K562 treated with DMSO at 1 percent for 48 hours (cell line): Measurements from ENCODE around the gene PCDHGA4. TPM values are rescaled to one million over a fixed set of nuclear protein-coding genes. Genes with fewer than 3 reads are reported as not detected.

ENCODE experiments used
- total RNA-seq: library from RNA; unstranded; fragments of 300-600 nt; gene quantifications from 2 replicates; pipeline ENCODE4 v1.2.3, GENCODE V29; 2022; ENCODE audit warnings: low replicate concordance; ENCODE audit errors: extremely low read depth

Gene PCDHGA4
- total RNA-seq, 1 experiment from 2014 or later: not detected

DNA sequence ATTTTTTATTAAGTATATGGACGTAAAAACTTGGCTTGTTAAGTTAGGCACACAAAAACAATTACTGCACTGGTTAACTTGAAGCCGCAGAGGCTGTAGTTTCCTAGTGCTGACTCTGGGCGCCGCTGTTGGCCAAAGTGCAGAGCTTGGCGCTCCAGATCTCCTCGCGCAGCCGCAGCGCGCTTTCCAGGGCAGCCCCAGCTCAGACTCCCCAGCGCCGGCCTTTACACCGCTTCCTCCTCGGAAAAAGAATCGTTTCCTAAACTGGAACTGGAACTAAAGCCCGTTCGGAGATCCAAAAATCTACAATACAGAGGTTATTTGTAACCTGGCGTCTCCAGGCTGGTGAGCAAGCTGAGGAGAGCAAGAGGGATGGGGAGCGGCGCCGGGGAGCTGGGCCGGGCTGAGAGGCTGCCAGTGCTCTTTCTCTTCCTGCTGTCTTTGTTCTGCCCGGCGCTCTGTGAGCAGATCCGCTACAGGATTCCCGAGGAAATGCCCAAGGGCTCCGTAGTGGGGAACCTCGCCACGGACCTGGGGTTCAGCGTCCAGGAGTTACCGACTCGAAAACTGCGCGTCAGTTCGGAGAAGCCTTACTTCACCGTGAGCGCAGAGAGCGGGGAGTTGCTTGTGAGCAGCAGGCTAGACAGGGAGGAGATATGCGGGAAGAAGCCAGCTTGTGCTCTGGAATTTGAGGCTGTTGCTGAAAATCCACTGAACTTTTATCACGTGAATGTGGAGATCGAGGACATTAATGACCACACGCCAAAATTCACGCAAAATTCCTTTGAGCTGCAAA is 43.1 kb downstream of the PCDHGA4 start, which contains the start of gene PCDHGB5:
TSS of gene PCDHGB5 (plus strand) at position 192 of the 796 bp plus-strand sequence. CDS start at position 373, 181 bp downstream.

DNA sequence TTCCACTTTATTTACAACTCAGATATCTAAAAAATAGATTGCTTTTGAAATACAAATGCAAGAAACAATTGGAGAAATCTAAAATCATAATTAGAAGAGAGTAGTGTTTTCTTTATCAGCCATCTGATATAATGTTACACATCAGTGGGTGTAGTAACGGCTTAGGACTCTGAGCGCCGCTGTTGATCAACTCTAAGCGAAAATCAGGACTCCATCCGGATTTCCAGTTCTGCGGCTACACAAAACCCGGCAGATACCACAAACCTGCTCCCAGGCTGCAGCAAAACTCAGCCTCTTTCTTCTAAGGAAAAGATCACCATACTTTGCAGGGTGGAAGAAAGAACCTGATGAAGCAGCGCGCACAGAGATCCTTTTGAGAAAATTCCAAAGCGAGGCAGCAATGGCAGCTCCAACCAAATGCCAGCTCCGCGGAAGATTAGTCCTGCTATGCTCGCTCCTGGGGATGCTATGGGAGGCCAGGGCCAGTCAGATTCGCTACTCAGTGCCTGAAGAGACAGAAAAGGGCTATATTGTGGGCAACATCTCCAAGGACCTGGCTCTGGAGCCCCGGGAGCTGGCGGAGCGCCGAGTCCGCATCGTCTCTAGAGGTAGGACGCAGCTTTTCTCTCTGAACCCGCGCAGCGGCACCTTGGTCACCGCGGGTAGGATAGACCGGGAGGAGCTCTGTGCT is 47.9 kb downstream of the PCDHGA4 start, which contains the start of gene PCDHGA9:
TSS of gene PCDHGA9 (plus strand) at position 226 of the 691 bp plus-strand sequence. CDS start at position 401, 175 bp downstream.

Other genes starting within 250 kb of the PCDHGA4 start
- gene PCDHB4, start 233.2 kb upstream of the PCDHGA4 start, total RNA-seq: not detected in 2 replicates
- not detected in 2 replicates for gene PCDHB5, start 219.8 kb upstream of the PCDHGA4 start, total RNA-seq
- not detected in 2 replicates for gene PCDHB6, start 205.0 kb upstream of the PCDHGA4 start, total RNA-seq
- not detected in 2 replicates for gene PCDHB7, start 182.4 kb upstream of the PCDHGA4 start, total RNA-seq
- gene PCDHB8, start 177.2 kb upstream of the PCDHGA4 start, total RNA-seq: not detected in 2 replicates
- gene PCDHB16, start 172.6 kb upstream of the PCDHGA4 start, total RNA-seq: not detected in 2 replicates
- not detected in 2 replicates for gene PCDHB9, start 167.9 kb upstream of the PCDHGA4 start, total RNA-seq
- not detected in 2 replicates for gene PCDHB10, start 162.7 kb upstream of the PCDHGA4 start, total RNA-seq
- gene PCDHB11, start 155.4 kb upstream of the PCDHGA4 start, total RNA-seq: not detected in 2 replicates
- gene PCDHB12, start 146.3 kb upstream of the PCDHGA4 start, total RNA-seq: not detected in 2 replicates
- not detected in 2 replicates for gene PCDHB13, start 141.1 kb upstream of the PCDHGA4 start, total RNA-seq
- not detected in 2 replicates for gene PCDHB14, start 131.7 kb upstream of the PCDHGA4 start, total RNA-seq
- not detected in 2 replicates for gene PCDHB15, start 109.6 kb upstream of the PCDHGA4 start, total RNA-seq
- not detected in 2 replicates for gene SLC25A2, start 51.0 kb upstream of the PCDHGA4 start, total RNA-seq
- gene TAF7, start 34.2 kb upstream of the PCDHGA4 start, total RNA-seq: not detected in 2 replicates
- not detected in 2 replicates for gene PCDHGA1, start 24.5 kb upstream of the PCDHGA4 start, total RNA-seq
- gene PCDHGA2, start 16.3 kb upstream of the PCDHGA4 start, total RNA-seq: not detected in 2 replicates
- not detected in 2 replicates for gene PCDHGA3, start 11.2 kb upstream of the PCDHGA4 start, total RNA-seq
- gene PCDHGB1, start 4.9 kb upstream of the PCDHGA4 start, total RNA-seq: not detected in 2 replicates
- gene PCDHGB2, start 5.0 kb downstream of the PCDHGA4 start, total RNA-seq: not detected in 2 replicates
- not detected in 2 replicates for gene PCDHGA5, start 9.1 kb downstream of the PCDHGA4 start, total RNA-seq
- not detected in 2 replicates for gene PCDHGB3, start 15.2 kb downstream of the PCDHGA4 start, total RNA-seq
- gene PCDHGA6, start 18.9 kb downstream of the PCDHGA4 start, total RNA-seq: not detected in 2 replicates
- gene PCDHGA7, start 27.7 kb downstream of the PCDHGA4 start, total RNA-seq: not detected in 2 replicates
- gene PCDHGB4, start 32.7 kb downstream of the PCDHGA4 start, total RNA-seq: not detected in 2 replicates
- gene PCDHGA8, start 37.6 kb downstream of the PCDHGA4 start, total RNA-seq: not detected in 2 replicates
- not detected in 2 replicates for gene PCDHGB5, start 42.9 kb downstream of the PCDHGA4 start, total RNA-seq
- gene PCDHGA9, start 47.8 kb downstream of the PCDHGA4 start, total RNA-seq: not detected in 2 replicates
- gene PCDHGB6, start 53.0 kb downstream of the PCDHGA4 start, total RNA-seq: not detected in 2 replicates
- not detected in 2 replicates for gene PCDHGA10, start 58.0 kb downstream of the PCDHGA4 start, total RNA-seq
- gene PCDHGB7, start 62.7 kb downstream of the PCDHGA4 start, total RNA-seq: not detected in 2 replicates
- gene PCDHGA11, start 66.0 kb downstream of the PCDHGA4 start, total RNA-seq: not detected in 2 replicates
- gene PCDHGA12, start 75.5 kb downstream of the PCDHGA4 start, total RNA-seq: not detected in 2 replicates
- gene PCDHGC3, start 120.9 kb downstream of the PCDHGA4 start, total RNA-seq: not detected in 2 replicates
- gene PCDHGC4, start 130.0 kb downstream of the PCDHGA4 start, total RNA-seq: not detected in 2 replicates
- not detected in 2 replicates for gene PCDHGC5, start 134.1 kb downstream of the PCDHGA4 start, total RNA-seq